ENCODE measurements around the gene NELL1.

DNA sequence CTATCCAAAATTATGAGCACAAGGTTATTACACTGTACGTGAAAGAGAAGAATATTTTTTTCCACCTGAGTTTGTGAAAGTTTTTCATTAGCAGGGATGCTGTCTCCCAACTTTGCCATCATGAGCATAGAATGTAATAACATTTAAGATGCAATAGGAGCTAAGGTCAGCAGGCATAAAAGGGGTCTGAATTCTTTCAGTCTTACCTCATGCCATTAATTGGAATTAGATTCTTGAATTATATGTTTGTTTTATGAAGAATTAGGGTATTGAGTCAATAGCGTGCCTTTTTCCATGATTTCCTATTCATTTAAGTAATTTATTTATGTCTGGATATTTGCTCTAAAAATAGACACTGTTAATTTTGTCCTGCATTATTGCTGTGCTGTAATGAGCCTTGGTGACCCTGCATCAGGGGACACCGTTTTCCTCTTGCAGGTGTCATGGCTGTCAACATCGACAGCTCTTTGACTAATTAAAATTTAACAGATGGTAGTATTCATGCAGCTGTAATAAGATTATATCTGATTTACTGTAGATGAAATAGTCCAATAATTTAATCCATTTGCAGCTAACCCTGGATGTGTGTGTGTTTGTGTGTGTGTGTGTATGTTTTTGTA is 637.5 kb downstream of the NELL1 start:
- TF ChIP-seq, protein P1, sequence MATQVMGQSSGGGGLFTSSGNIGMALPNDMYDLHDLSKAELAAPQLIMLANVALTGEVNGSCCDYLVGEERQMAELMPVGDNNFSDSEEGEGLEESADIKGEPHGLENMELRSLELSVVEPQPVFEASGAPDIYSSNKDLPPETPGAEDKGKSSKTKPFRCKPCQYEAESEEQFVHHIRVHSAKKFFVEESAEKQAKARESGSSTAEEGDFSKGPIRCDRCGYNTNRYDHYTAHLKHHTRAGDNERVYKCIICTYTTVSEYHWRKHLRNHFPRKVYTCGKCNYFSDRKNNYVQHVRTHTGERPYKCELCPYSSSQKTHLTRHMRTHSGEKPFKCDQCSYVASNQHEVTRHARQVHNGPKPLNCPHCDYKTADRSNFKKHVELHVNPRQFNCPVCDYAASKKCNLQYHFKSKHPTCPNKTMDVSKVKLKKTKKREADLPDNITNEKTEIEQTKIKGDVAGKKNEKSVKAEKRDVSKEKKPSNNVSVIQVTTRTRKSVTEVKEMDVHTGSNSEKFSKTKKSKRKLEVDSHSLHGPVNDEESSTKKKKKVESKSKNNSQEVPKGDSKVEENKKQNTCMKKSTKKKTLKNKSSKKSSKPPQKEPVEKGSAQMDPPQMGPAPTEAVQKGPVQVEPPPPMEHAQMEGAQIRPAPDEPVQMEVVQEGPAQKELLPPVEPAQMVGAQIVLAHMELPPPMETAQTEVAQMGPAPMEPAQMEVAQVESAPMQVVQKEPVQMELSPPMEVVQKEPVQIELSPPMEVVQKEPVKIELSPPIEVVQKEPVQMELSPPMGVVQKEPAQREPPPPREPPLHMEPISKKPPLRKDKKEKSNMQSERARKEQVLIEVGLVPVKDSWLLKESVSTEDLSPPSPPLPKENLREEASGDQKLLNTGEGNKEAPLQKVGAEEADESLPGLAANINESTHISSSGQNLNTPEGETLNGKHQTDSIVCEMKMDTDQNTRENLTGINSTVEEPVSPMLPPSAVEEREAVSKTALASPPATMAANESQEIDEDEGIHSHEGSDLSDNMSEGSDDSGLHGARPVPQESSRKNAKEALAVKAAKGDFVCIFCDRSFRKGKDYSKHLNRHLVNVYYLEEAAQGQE (IDR thresholded peaks at IDR 0.05; ENCODE audit: insufficient replicate concordance, low read depth) = no peak
- TF ChIP-seq, protein P2, sequence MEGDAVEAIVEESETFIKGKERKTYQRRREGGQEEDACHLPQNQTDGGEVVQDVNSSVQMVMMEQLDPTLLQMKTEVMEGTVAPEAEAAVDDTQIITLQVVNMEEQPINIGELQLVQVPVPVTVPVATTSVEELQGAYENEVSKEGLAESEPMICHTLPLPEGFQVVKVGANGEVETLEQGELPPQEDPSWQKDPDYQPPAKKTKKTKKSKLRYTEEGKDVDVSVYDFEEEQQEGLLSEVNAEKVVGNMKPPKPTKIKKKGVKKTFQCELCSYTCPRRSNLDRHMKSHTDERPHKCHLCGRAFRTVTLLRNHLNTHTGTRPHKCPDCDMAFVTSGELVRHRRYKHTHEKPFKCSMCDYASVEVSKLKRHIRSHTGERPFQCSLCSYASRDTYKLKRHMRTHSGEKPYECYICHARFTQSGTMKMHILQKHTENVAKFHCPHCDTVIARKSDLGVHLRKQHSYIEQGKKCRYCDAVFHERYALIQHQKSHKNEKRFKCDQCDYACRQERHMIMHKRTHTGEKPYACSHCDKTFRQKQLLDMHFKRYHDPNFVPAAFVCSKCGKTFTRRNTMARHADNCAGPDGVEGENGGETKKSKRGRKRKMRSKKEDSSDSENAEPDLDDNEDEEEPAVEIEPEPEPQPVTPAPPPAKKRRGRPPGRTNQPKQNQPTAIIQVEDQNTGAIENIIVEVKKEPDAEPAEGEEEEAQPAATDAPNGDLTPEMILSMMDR (IDR thresholded peaks at IDR 0.05; ENCODE audit: insufficient read depth, low read length) = no peak
- TF ChIP-seq POLR2AphosphoS5 (IDR thresholded peaks at IDR 0.05; ENCODE audit: low read depth) = no peak
- no peak for TF ChIP-seq GABPA (IDR thresholded peaks at IDR 0.05; ENCODE audit: low read depth)
